Astrocyte of the spinal cord (primary cell): ENCODE results near the gene TSC22D3.

ENCODE experiments used
- DNase-seq: peaks from one replicate; pipeline ENCODE4 v3.0.0; 2011; ENCODE audit warnings: low read depth, low spot score
- H3K4me3 ChIP-seq: 2 replicates; pipeline ENCODE4 v1.5.1; 2011; ENCODE audit warnings: low read depth, mild to moderate bottlenecking, low read length, moderate library complexity
- CTCF ChIP-seq: IDR thresholded peaks from 2 replicates; pipeline ENCODE4 v1.5.1; 2012; ENCODE audit warnings: low read depth, mild to moderate bottlenecking, low read length, inconsistent platforms
- in situ Hi-C: cut with HindIII; loops from 2 replicates; pipeline ENCODE4 v1.10.0; 2017; ENCODE audit warnings: low sequenced_read_pairs

Gene TSC22D3

GRCh38 chrX:107787827-107788226 lies 12.2 kb upstream of the TSC22D3 start:
- no peak overlapping the region for H3K4me3 ChIP-seq

GRCh38 chrX:107780525-107780924 lies 4.9 kb upstream of the TSC22D3 start:
- DNase-seq = no peak
- no peak for TF ChIP-seq CTCF
- in situ Hi-C loops = no loop called here
- no peak overlapping the region for H3K4me3 ChIP-seq

More at GRCh38 chrX:107787827-107788226, 12.2 kb upstream of the TSC22D3 start:
- in situ Hi-C loops = no loop called here
- DNase-seq = no peak
- TF ChIP-seq CTCF = no peak

- H3K4me3 ChIP-seq = peak within 1 kb of the TSS; percentile 46
- TF ChIP-seq CTCF = no peak
- no peak for DNase-seq
- in situ Hi-C loops = no loop called here
Measured at GRCh38 chrX:107777536-107777832, 1.9 kb upstream of the TSC22D3 start, which contains the start of gene NCBP2L. NCBP2L (plus strand) TSS chrX:107777733; CDS start chrX:107794221, 16,488 bp downstream.

- peak; percentile 89 for DNase-seq
- H3K4me3 ChIP-seq = peak overlapping the region; percentile 46
- TF ChIP-seq CTCF = peak; percentile 68
Measured at GRCh38 chrX:107776649-107777535, 1.3 kb upstream of the TSC22D3 start.

GRCh38 chrX:107775000-107775733 lies 420 bp downstream of the TSC22D3 start:
- TF ChIP-seq CTCF = peak; percentile 11
- in situ Hi-C loops = no loop called here
- DNase-seq = no peak
- peak overlapping the region; percentile 46 for H3K4me3 ChIP-seq

More at GRCh38 chrX:107776649-107777535, 1.3 kb upstream of the TSC22D3 start:
- in situ Hi-C loops = no loop called here

- H3K4me3 ChIP-seq = no peak overlapping the region
- in situ Hi-C loops = no loop called here
- no peak for TF ChIP-seq CTCF
Measured at GRCh38 chrX:107773906-107774435, 1.6 kb downstream of the TSC22D3 start.

More at GRCh38 chrX:107773906-107774435, 1.6 kb downstream of the TSC22D3 start:
- no peak for DNase-seq
